AG08396 (cell line): ENCODE data around the gene CERCAM.
A peak's percentile ranks its signal among the peaks of the same experiment; 100 is the strongest.
"Not testable (repeated sequence)": the region's sequence is repeated elsewhere in the genome, so short reads cannot be mapped to it uniquely, and the experiment has no call there.

ENCODE experiments used
- DNase-seq: peaks from one replicate; pipeline ENCODE4 v3.0.0; 2012; ENCODE audit warnings: low spot score, mixed read lengths

Gene CERCAM

DNA sequence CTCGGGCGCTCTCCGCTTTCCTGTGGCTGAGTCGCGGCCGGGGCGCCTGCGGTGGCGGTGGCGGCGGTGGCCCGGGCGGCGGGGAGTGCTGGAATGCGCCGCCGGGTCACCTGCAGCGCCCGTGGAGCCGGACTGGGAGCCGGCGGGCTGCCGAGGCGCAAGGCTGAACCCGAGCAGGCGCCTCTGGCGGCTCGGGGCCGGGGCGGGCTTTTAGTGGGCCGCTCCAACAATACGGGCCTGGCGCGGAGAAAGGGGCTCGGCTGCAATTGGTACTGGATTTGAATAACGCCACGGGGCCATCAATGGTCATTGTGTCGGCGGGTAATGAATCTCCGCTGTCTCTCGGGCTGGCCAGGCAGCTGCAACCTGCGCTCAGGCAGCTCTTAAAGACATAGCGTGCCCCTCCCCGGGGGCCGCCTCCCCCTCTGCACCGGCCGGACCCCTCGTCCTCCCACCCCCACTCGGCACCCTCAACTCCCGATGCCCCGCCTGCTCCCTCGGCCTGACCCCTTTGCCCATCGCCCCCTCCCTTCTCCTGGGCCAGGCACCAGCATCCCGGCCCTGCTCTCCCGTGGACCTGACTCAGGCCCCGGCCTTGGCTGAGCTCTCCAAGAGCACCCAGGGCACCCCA lies 27.4 kb upstream of the CERCAM start:
- DNase-seq: no peak

DNA sequence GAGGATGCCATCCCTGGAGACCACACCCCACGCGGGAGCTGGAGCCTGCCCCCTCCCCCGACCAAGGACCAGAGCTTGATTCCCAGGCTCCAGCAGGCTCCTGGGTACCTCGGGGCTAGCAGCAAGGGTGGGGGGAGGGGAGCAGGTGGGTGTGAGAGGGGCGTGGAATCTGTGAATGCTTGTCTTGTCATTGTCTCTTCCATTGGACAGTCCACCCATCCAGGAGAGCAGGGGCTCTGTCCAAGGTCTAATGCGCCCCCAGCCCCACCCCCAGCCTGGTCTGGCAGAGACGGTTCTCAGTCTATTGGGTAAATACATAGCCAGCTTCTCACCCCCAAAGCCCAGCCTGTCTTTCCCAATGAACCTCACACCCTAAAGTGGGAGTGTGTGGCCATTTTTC lies 26.7 kb upstream of the CERCAM start:
- DNase-seq: no peak

DNA sequence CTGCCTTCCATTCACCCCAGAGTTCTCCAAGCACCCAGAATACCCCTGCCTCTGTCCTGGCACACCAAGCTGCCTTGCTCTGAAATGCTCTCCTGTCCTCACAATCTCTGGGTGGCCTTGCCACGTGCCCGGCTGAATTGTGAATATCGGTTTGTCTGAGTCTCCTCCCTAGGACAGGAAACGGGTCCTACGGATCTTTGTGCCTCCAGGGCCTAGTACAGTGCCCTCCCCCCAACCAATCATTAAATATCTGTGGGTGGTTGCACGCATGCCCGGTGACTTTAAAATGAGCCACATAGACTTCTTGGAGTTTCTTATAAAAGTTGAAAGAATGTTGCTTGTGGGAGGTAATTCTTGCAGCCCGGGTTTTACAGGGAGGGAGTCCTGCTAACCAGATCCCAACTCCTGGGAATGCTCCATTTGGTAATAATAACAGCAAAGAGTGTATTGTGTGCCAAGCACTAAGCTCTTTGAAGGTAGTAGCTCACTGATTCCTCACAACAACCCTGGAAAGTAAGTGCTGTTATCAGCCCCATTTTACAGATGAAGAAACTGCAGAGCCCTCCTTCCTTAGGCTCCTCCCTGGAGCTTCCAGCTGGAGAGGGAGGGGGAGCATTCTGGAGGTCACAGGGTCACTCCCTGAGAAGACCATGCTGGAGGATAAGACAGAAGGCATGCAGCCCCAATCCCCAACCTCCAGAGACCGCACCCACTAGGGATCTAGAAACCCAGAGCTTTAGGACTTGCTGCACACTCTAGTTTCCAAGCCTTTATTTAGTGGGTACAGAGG lies 26.1 kb upstream of the CERCAM start:
- no peak for DNase-seq

DNA sequence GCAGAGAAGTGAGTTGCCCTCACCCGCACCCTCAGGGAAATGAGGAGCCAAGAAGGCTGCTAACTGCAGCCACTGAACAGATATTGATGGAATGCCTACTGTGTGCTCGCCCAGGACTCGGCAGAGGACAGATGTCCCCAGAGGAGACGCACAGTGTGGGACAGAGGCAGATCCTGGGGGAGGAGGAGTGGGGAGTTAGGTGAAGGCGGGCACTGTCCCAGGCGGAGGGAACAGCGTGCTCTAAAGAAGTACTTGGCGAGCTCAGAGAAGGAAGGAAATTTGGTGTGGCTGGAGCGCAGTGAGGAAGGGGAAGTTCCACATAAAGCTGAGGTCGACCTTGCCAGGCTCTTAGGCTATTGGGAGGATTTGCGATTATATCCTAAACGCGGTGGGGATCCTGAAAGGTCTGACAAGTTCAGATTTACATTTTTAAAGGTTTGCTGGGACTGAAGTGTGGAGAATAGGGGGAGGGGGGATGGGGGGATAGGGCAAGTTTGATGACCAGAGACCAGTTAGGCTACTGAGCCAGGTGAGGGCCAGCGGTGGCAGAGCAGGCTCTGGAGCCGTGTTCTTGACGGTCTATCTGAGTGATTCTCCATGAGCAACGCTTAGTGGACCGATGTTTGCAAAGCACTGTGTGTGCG lies 23.6 kb upstream of the CERCAM start:
- no peak for DNase-seq

DNA sequence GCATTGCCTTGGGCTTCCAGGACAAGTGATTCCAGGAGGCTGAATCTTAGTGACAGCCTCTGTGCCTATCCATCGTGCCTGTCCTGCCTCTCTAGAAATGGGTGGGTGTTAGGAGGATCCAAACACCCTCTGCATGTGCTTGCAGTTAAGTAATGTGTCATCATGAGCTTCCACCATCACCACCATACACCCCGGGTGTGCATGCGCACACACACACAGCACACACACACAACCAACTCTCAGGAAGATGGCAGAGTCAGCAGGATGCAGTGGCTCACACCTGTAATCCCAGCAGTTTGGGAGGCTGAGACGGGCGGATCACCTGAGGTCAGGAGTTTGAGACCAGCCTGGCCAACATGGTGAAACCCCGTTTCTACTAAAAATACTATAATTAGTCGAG lies 22.8 kb upstream of the CERCAM start:
- DNase-seq: no peak

DNA sequence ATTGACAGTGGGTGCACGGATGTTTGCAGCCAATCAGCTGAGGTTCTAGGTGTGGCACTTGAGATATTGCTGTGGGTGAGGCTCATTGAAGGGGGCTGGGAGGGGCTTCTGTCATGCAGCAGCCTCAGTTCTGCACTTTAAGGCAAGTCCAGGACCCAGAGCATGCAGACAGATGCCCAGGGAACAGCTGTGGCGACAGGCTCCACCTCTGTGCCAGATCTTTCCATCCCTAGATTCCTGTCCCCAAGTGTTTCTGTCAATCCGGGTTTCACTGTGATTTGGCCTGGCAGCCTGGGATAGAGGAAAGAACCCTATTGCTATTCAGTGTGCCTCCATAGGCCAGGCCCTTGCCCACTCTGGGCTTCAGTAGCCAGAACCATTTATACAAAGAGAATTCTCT lies 20.8 kb upstream of the CERCAM start:
- no peak for DNase-seq

DNA sequence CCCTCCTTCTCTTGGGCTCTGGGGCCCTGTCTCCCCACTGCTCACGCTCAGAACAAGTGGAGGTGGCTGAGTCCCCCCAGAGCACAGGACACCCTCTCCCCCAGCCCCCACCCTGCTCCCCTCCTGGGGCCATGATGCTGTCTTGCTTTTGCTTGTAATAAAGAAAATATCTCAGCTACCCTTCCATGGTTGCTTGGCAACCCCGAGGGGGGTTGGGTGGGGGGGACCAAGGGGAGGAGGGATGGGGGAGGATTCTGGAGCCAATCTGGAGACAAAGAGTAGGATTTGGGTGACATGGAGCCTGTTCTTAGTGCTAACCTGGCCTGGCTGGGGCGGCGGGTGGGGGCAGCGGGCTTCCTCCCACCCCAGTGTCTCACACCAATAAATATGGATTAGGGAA lies 16.1 kb upstream of the CERCAM start:
- no peak for DNase-seq

DNA sequence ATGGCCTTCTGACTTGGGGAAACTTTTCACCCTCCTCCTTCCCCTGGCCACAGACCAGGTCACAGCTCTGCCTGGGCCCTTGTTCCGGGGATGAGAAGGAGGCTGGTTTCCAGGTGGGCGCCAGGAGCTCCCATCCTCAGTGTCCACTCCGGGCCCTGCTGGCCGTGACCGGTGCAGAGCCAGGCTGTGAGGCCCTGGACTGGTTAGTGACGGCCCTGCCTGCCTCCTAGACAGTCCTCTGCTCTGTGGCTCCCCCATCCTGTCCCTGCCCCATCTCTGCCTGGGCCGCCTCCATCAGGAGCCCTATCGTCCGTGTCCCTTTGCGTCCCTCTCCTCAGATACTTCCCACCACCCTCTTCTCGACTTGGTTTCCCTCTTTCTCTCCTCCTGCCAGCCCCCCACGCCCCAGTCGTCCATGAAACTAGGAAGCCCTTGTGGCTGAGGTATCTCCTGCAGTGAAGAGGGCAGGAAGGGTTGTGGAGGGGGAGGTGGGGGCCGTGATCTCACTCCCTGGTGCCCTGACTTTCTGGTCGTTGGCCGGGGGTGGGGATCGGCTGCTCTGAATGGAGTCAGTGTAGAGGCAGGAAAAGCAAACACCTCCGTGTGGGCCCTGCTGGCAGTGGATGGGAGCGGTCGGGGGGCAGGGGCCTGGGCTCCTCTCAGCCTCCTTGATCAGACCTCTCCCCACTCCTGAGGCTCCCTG lies 15.4 kb upstream of the CERCAM start:
- no peak for DNase-seq

DNA sequence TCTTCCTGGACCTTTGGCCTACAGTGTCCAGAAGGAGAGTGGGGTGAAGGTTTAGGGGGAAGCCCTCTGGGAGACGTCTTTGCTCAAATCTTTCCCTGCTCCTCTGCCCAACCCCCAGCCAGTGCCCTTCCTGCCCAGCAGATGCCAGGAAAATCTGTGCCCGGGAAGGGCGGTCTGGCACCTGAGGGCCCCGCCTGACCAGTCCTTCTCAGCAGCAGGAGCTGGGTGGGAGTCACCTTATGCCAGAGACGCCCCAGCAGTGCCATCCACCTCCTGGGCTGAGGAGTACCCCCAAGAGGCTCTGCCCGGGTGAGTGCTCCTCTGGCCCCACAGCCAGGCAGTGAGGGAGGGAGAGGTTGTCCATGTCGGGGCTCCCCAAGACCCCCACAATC lies 14.9 kb upstream of the CERCAM start:
- no peak for DNase-seq

DNA sequence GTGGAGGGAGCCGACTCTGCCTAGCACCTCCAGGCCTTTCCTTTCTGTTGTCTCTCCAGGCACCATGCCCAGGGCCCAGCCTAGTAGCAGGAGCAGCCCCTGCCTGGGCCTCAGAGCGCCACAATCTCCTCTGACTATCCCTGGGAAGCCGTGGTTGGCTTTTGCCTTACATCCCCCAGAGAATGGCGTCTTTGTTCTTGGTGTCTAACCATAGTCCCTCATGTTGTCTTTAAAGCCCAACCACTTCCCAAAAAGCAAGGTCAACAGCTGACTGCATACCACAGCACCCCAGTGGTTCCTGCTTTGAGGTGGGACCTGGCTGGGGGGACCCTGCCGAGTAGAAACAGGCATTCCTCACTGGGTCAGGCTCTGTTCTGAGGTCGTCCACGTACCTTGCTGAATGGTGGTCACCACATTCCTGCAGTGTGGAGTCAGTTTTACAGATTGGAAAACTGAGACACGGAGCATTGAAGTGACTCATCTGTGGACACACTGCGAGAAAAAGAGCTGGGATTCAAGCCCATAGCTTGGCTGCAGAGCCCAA lies 13.7 kb upstream of the CERCAM start:
- no peak for DNase-seq

DNA sequence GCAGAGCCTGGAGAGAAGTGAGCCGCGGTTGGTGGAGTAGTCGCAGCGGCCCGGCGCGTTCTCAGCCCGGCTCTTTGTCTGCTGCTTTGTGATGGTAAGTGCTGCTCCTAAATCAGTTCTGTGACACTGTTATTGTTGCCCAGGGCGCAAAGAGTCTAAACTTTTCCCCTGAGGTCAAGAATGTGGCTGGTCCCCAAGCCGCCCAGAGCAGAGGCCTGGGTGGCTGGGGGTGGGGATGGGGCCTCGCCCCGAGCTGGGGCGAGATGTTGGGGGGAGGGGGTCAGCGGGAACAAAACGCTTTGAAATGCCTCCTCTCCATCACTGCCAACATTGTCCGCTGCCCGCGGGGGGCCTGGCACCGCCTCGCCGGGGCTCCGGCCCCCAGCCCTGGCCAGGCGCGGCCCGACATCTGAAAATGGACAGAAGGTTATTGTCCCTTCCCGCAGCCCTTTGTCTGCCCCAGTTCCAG lies 11.7 kb upstream of the CERCAM start:
- no peak for DNase-seq

DNA sequence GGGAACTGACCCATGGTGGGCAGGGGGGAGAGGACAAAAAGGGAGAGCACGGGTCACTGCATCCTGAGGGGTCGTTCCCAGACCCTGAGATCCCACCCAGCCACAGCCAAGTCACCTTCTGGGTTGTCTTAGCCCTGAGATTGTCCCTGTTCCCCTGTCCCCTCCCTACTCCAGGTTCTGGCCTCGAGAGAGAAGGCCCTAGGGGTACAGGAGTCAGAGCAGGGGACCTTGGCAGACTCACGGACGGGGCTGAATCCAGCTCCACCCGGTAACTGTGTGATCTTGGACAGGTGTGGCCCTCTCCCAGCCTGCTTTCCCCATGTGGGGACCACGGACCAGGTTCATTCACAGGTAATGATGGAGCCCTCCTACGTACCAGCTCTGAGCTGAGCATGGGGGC lies 11.2 kb upstream of the CERCAM start:
- no peak for DNase-seq

DNA sequence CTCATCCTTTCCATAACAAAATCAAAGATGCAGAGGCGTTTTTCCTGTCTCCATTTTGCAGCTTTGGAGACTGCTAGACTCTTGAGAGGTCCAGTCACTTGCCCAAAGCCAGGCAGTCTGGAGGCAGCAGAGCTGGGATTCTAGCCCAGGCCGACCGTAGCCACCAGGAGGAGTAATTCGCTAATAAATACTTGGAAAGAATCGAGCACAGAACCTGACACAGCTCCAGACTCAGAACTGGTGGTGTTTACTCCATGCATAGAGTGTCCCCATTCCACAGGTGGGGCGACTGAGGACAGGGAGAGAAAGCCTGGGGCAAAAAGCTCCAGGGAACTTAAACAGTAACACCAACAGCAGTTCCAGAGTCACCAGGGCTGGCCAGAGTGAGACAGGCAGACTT lies 10.7 kb upstream of the CERCAM start:
- DNase-seq: peak; percentile 62

DNA sequence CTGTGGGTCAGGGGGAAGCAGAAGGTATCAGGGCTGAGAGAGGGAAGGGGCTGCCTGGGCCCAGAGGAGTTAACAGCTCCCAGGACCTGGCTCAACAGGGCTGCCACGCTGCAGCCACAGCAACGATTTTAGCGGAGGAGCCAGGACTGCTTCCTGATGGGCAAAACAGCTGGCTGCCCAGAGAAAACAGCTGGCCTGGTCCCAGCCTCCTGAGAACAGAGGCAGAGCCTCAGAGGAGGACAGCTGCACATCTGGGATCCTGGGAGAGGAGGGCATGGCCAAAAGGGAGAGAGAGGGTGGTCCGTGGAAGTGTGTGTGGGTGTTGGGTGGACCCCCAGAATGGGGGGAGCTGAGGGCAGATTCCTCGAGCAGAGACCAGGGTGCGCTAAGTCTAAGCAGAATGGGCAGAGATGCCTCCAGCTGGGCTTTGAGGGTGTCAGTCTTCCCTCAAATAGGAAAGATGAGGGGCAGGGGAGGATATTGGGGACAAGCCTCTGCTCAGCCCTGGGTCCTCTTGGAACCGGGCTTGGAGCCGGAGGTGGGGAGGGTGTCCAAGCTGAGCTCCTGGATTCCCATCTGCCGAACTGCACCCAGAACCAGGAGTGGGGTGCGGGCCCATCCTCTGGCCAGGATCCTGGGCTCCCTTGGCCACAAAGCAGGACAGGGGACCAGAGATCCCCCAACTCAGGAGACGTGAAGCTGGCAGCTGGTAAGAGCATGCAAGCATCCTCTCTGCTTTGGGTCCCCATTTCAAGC lies 9.1 kb upstream of the CERCAM start:
- no peak for DNase-seq

DNA sequence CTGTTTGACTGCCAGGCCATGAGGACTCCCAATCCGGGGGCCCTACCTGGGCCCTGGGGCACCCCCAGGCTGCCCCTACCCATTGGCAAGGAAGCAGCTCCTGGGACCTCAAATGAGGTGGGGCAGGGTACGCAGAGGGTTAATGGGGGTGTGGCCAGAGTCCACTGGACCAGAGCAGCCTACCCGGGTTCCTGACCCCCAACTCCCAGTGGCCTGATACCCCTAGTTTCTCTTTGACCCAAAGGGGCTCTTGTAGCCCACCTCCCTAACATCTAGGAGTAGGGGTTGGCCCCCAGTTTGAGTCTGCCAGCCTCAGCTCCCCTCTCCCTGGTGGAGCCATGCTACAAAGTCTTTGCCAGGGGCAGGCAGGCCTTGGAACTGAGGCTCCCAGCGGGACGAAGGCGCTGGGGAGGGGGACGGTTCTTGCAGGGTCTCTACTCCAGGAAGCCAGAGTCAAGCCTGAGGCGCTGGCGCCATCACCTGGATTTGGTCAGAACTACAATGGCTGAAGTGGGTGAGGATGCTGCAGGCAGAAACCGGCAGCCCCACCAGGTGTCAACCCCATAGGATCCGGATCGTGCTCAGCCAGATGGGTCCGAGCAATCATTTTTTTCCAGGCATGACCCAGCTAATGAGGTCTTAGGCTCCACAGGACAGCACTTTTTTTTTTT lies 8.4 kb upstream of the CERCAM start:
- peak; percentile 61 for DNase-seq

DNA sequence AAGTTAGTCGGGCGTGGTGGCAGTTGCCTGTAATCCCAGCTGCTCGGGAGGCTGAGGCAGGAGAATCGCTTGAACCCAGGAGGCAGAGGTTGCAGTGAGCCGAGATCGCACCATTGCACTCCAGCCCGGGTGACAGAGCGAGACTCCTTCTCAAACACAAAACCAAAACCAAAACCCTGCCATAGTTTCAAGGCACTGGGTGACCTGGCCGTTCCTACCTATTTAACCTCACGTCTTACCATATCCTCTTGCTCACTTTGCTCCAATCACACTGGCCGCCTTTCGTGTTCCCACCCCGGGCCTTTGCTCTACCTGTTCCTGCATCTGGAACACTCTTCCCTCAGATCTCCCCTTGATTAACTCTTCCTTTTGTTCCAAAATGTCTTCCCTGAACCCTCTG lies 6.9 kb upstream of the CERCAM start:
- DNase-seq: not testable (repeated sequence)

DNA sequence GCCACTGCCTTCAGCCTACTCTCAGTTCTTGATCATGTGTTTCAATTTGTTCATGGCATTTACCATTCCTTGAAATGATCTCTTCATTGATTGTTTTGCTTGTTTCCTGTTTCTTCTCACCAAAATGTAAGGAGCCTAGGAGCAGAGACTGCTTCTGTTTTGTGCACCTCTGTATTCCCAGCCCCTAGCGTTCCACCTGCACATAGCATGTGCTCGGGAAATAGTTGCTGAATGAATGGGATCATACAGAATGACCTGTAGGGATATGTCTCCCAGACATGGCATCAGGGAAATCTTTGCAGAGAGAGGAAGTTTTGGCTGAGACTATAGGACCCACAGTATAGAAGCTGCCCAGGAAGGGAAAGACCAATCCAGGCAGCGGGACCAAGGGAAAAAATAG lies 6.2 kb upstream of the CERCAM start:
- DNase-seq: no peak

DNA sequence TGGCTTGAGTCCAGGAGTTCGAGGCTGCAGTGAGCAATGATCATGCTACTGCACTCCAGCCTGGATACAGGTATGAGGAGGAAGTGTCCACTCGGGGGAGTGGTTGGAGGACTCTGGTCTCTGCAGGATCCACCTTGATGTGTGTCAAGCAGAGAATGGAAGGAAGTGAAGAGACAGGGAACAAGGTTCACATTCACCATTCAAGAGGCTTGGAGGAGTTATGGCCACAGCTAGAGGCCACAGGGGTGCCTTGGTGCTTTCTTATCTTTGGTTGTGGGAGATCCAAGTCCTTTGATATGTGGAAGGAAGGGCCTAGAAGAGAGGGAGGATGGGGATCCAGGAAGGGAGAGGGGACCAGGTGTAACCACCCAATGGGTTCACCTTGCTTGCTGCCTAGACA lies 5.4 kb upstream of the CERCAM start:
- no peak for DNase-seq

DNA sequence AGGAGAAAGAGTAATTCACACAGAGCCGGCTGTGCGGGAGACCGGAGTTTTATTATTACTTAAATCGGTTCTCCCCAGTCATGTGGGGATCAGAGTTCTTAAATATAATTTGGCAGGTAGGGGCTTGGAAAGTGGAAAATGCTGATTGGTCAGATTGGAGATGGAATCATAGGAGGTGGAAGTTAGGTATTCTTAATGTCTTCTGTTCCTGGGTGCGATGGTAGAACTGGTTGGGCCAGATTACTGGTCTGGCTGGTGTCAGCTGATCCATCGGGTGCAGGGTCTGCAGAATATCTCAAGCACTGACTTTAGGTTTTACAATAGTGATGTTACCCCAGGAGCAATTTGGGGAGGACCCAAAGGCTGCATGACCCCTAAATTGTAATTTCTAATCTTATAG lies 4.6 kb upstream of the CERCAM start:
- no peak for DNase-seq

DNA sequence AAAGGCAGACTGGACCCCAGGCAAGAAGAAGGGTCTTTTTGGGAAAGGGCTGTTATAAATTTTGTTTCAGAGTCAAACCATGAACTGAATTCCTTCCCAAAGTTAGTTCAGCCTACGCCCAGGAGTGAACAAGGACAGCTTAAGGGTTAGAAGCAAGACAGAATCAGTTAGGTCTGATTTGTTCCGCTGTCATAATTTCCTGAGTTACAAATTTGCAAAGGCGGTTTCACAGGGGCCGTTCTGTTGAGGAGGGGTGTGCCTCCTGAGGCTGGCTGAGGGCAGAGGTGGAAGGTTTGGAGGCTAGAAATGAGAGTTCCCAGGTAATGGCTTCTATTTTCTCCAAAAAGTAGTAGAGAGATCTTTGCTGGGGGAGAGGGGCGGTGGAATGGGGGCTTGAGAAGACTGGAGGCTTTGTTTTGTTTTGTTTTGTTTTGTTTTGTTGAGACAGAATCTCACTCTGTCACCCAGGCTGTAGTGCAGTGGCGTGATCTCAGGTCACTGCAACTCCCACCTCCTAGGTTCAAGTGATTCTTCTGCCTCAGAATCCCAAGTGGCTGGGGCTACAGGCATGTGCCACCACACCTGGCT lies 4.1 kb upstream of the CERCAM start:
- DNase-seq: no peak
